ENCODE data around the gene ARHGAP24.

DNA sequence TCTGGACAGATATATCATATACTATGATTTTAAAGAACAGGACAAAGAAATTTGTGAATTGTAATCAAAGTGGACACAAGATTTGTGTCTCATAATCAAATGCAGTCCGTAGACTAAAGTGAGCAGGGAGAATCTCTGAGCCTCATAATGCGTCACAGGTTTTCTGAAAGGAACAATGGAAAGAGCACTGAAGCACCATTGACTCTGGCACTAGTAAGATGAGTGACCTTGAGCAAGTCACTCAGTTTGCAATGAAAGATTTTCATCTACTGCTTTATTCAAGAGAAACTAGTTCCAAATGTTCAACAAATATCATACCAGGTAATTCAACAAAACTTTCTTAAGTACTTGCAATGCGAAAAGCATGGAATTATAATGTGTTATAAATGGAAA, 569.6 kb downstream of the ARHGAP24 start:
- TF ChIP-seq, protein P1, sequence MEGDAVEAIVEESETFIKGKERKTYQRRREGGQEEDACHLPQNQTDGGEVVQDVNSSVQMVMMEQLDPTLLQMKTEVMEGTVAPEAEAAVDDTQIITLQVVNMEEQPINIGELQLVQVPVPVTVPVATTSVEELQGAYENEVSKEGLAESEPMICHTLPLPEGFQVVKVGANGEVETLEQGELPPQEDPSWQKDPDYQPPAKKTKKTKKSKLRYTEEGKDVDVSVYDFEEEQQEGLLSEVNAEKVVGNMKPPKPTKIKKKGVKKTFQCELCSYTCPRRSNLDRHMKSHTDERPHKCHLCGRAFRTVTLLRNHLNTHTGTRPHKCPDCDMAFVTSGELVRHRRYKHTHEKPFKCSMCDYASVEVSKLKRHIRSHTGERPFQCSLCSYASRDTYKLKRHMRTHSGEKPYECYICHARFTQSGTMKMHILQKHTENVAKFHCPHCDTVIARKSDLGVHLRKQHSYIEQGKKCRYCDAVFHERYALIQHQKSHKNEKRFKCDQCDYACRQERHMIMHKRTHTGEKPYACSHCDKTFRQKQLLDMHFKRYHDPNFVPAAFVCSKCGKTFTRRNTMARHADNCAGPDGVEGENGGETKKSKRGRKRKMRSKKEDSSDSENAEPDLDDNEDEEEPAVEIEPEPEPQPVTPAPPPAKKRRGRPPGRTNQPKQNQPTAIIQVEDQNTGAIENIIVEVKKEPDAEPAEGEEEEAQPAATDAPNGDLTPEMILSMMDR (IDR thresholded peaks at IDR 0.05), result no peak
- TF ChIP-seq EP300 (IDR thresholded peaks at IDR 0.05) (no peak), POLR2A (IDR thresholded peaks at IDR 0.05) (no peak)

Data from ovary (tissue), 3 donors.